Measurements from ENCODE around the gene NEURL1.

The NEURL1 gene

DNA sequence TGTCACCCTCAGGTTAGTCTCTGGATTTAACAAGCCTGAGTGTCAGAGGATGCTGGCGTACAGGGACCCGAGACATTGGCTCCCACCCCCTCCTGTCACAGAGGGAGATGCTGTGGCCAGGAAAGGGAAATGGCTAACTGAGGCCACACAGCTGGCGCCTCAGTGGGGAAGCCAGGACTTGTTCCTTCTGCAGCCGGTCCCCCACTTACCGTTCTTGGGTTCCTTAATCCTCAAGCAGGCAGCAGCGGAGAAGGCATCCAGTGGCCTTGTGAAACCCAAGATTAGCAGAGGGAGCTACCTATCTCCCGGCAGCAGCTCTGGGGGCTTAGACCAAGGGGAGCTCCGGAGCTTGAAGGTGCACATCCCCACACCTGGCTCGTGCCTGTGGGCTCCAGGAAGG, 65.4 kb downstream of the NEURL1 start:
- Histone ChIP-seq H3K27me3 (replicated peaks; ENCODE audit: control insufficient read depth, insufficient read depth, low read length) (peaks cover 5% of the 10 kb centered on the region; the same call in 1 of the 2 replicates), H3K36me3 (ENCODE audit: control insufficient read depth, insufficient read depth, low read length) (no peaks in the 10 kb centered on the region), H3K4me3 (replicated peaks; ENCODE audit: low read depth, low read length) (no peak overlapping the region)
- no peak for DNase-seq (ENCODE audit: extremely low read depth, insufficient read length)
- TF ChIP-seq, protein P1, sequence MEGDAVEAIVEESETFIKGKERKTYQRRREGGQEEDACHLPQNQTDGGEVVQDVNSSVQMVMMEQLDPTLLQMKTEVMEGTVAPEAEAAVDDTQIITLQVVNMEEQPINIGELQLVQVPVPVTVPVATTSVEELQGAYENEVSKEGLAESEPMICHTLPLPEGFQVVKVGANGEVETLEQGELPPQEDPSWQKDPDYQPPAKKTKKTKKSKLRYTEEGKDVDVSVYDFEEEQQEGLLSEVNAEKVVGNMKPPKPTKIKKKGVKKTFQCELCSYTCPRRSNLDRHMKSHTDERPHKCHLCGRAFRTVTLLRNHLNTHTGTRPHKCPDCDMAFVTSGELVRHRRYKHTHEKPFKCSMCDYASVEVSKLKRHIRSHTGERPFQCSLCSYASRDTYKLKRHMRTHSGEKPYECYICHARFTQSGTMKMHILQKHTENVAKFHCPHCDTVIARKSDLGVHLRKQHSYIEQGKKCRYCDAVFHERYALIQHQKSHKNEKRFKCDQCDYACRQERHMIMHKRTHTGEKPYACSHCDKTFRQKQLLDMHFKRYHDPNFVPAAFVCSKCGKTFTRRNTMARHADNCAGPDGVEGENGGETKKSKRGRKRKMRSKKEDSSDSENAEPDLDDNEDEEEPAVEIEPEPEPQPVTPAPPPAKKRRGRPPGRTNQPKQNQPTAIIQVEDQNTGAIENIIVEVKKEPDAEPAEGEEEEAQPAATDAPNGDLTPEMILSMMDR (IDR thresholded peaks at IDR 0.05; ENCODE audit: insufficient read depth, low read length, poor library complexity, severe bottlenecking), result no peak

- Histone ChIP-seq H3K27me3 (replicated peaks; ENCODE audit: control insufficient read depth, insufficient read depth, low read length) (peaks cover 5% of the 10 kb centered on the region; the same call in 1 of the 2 replicates), H3K36me3 (ENCODE audit: control insufficient read depth, insufficient read depth, low read length) (no peaks in the 10 kb centered on the region), H3K4me3 (replicated peaks; ENCODE audit: low read depth, low read length) (no peak overlapping the region)
- TF ChIP-seq, protein P1 (IDR thresholded peaks at IDR 0.05; ENCODE audit: insufficient read depth, low read length, poor library complexity, severe bottlenecking), result no peak
- DNase-seq (ENCODE audit: extremely low read depth, insufficient read length), result no peak
These were observed 66.3 kb downstream of the NEURL1 start for GRCh38 chr10:103559776-103560175.

DNA sequence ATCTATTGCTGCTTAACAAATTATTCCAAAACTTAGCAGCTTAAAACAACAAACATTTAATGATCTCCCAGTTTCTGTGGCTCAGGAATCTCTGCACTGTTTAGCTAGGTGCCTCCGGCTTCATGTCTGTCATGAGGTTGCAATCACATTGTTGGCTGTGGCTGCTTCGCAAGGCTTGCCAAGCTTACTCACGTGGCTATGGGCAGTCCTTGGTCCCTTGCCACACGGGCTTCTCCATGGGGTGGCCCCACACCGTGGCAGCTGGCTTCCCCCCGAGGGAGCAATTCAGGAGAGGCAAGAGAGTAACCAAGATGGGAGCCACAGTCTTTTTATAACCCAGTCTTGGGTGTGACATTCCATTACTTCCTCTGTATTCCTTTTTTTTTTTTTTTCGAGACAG, 67.4 kb downstream of the NEURL1 start:
- H3K27me3 ChIP-seq (replicated peaks; ENCODE audit: control insufficient read depth, insufficient read depth, low read length), result peaks cover 5% of the 10 kb centered on the region; the same call in 1 of the 2 replicates
- no peak overlapping the region for H3K4me3 ChIP-seq (replicated peaks; ENCODE audit: low read depth, low read length)
- TF ChIP-seq, protein P1 (IDR thresholded peaks at IDR 0.05; ENCODE audit: insufficient read depth, low read length, poor library complexity, severe bottlenecking), result no peak
- no peak for DNase-seq (ENCODE audit: extremely low read depth, insufficient read length)
- no peaks in the 10 kb centered on the region for H3K36me3 ChIP-seq (ENCODE audit: control insufficient read depth, insufficient read depth, low read length)

- peaks cover 4% of the 10 kb centered on the region; the same call in 1 of the 2 replicates for H3K27me3 ChIP-seq (replicated peaks; ENCODE audit: control insufficient read depth, insufficient read depth, low read length)
- H3K4me3 ChIP-seq (replicated peaks; ENCODE audit: low read depth, low read length), result no peak overlapping the region
- TF ChIP-seq, protein P1 (IDR thresholded peaks at IDR 0.05; ENCODE audit: insufficient read depth, low read length, poor library complexity, severe bottlenecking), result no peak
- no peak for DNase-seq (ENCODE audit: extremely low read depth, insufficient read length)
- no peaks in the 10 kb centered on the region for H3K36me3 ChIP-seq (ENCODE audit: control insufficient read depth, insufficient read depth, low read length)
These were observed 68.9 kb downstream of the NEURL1 start for GRCh38 chr10:103562383-103562782.

DNA sequence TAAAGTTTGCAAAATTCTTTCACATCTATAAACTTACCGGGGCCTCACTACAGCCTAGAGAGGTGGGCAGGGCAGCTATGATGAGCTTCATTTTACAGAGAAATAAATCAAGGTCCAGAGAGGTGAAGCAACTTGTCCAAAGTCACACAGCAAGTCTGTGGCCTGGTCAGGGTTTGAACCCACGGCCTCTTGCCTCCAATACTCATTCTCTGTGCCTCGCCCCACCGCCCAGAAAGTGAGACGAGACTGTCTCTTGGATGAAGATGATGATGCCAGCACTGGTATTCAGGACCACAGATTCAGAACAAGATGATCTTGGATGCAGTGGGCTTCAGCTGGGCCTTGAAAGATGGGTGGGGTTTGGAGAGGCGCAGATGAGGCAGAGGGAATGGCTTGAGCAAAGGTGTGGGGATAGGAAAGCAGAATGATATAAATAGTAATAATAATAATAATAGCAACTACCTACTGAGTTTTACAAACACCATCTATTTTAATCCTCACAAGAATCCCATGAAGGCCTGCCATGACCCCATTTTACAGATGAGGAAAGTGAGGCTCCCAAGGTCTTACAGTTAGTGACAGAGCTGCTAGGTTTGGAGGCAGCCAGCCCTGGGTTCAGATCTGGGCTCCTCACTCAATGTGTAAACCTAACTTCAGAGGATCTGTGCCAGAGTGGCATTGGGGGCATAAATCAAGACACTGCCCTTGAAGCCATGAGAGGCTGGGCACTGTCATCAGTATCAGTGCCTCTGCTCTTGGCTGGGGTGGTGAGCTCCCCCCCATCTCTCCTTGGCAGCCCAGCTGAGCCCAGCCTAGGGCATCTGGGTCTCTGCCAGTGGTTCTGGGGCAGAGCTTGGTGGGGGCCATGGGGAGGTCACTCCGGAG, 70.0 kb downstream of the NEURL1 start:
- DNase-seq (ENCODE audit: extremely low read depth, insufficient read length), result no peak
- Histone ChIP-seq H3K27me3 (replicated peaks; ENCODE audit: control insufficient read depth, insufficient read depth, low read length) (peaks cover 2% of the 10 kb centered on the region; the same call in 1 of the 2 replicates), H3K4me3 (replicated peaks; ENCODE audit: low read depth, low read length) (no peak overlapping the region), H3K36me3 (ENCODE audit: control insufficient read depth, insufficient read depth, low read length) (no peaks in the 10 kb centered on the region)
- TF ChIP-seq, protein P1 (IDR thresholded peaks at IDR 0.05; ENCODE audit: insufficient read depth, low read length, poor library complexity, severe bottlenecking), result no peak
